ENCODE data around the gene MRPS27.
"Not testable (repeated sequence)": the region's sequence is repeated elsewhere in the genome, so short reads cannot be mapped to it uniquely, and the experiment has no call there.

MRPS27 gene

GRCh38 chr5:72197393-72197792 is 122.6 kb downstream of the MRPS27 start:
- no peak for DNase-seq

GRCh38 chr5:72195581-72195980 is 124.5 kb downstream of the MRPS27 start:
- DNase-seq = no peak

DNA sequence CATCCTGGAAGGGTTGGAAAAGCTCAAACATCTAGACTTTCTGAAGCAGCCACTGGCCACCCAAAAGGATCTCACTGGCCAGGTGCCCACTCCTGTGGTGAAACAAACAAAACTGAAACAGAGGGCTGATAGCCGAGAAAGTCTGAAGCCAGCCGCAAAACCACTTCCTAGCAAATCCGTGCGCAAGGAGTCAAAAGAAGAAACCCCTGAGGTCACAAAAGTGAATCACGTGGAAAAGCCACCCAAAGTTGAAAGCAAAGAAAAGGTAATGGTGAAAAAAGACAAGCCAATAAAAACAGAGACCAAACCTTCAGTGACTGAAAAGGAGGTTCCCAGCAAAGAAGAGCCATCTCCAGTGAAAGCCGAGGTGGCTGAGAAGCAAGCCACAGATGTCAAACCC is 125.2 kb downstream of the MRPS27 start:
- DNase-seq = no peak

- no peak for DNase-seq
Observed at GRCh38 chr5:72191404-72191803, 128.6 kb downstream of the MRPS27 start.

- no peak for DNase-seq
Observed at GRCh38 chr5:72189146-72189545, 130.9 kb downstream of the MRPS27 start.

GRCh38 chr5:72188166-72188565 is 131.9 kb downstream of the MRPS27 start:
- DNase-seq = no peak

GRCh38 chr5:72187388-72188075 is 132.5 kb downstream of the MRPS27 start:
- DNase-seq = no peak

DNA sequence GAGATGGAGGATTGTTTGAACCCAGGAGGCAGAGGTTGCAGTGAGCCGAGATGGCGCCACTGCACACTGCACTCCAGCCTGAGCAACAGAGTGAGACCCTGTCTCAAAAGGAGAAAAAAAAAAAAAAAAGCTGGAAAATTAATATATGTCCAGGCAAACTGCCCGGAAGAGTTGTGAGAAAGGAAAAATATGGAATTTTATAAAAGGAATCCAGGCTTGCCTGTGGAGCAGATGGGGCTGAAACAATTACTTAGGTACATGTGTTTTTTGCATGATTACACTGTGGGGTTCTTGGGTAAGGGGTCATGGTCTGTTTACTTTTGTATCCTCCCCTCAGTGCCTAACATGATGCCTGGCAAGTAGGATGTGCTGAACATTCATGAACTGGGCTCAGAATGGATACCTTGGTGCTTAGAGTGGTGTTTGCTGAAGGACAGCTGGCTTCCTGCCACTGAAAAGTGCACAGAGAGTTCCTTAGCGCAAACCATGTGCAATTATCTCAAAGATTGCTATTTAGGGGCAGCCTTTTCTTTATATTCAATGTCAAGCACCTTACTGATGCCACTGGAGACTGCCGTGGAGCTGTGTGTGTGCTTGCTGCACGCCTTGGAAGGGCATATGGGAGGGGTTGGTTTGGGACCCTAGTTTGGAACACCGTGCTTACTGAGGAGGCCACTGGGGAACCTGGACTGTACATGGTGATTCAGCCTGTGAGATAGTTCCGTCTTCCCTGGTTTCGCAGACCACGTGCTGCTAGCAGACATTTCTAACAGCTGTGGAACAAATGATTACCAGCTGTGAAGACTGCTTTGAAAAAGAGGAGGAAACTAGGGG is 134.3 kb downstream of the MRPS27 start:
- DNase-seq = no peak

- no peak for DNase-seq
Observed at GRCh38 chr5:72184408-72184807, 135.6 kb downstream of the MRPS27 start.

GRCh38 chr5:72183101-72183520 is 136.9 kb downstream of the MRPS27 start:
- no peak for DNase-seq

DNA sequence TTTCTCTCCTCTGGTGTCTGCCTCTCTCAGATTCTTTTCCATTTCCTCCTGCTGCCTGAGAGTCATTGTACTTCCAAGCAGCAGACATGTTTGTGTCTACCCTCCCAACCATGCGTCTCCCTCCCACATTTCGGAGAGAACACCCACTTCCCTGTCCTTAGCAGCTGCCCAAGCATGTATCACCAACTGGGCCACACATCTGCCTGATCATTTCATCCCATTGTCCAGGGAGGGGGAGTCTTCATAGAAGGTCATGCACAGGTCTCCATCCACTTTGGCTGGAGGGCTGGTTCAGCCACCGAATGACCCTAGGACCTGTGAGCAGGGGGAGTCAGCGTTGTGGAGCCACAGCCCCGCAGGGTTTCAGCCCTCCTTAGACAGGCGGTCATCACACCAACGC is 137.4 kb downstream of the MRPS27 start:
- DNase-seq = no peak

DNA sequence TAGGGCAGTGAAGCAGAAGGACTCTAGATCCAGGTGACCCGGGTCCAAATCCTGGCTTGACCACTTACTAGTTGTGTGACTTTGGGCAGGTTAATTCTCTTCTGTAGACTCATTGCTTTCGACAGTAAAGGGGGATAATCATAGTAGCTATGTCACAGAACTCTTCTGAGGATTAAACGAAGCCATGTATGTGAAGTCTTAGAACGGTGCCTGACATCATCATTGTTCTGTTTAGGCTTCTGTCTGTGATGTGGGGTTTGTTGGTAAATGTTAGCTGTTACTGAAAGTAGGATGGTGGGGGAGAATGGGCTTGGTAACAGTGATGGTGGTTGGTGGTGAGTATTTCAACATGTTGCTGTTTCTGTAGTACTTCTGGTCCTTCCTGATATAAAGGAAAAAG is 139.1 kb downstream of the MRPS27 start:
- no peak for DNase-seq

DNA sequence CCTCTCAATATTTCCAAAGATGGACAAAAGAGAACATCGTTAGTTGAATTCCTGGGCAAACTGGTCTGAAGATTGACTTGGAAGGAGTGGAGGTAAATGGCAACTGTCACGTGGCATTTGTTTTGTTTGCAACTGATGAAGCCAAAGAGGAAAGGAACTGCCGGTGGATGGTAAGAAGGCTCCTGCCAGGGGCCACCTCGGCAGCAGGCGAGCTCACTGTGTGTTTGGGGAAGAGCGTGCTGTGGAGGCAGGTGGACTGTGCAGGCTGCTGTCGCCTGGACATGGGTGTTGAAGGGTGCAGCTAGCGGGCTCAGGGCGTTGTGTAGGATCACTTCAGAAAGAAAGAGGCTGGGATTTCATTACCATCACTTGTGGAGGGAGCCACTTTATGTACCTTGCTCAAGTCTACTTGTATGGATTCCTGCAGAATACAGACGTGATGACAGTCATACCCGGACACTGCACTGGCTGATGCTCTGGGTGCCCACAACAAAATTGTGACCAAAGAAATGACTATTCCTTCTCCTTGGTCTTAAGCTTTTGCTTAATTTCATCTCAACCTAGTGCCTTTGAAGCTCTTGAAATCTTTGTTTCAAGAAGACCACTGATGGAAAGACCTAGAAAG is 140.1 kb downstream of the MRPS27 start:
- no peak for DNase-seq

- no peak for DNase-seq
Observed at GRCh38 chr5:72179028-72179815, 140.8 kb downstream of the MRPS27 start.

DNA sequence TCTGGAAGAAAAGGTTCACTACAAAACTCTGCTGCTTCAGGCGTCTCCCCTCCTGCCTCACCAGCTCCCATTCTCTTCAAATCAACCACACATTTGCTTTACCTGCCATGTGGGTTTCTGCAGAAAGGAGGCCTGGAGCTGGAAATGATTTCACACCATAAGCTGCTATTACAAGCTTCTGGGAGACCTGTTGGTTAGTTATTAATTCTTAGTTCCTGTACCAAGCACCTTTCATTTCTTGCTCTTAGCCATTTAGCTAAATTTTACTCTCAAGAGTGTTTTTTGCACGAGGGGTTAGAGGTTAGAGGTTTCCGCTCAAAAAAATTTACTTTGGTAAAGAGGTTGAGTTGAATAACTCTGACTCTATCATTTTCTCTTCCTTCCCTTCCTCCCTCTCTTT is 142.5 kb downstream of the MRPS27 start:
- no peak for DNase-seq

GRCh38 chr5:72172786-72173185 is 147.3 kb downstream of the MRPS27 start:
- DNase-seq = no peak

DNA sequence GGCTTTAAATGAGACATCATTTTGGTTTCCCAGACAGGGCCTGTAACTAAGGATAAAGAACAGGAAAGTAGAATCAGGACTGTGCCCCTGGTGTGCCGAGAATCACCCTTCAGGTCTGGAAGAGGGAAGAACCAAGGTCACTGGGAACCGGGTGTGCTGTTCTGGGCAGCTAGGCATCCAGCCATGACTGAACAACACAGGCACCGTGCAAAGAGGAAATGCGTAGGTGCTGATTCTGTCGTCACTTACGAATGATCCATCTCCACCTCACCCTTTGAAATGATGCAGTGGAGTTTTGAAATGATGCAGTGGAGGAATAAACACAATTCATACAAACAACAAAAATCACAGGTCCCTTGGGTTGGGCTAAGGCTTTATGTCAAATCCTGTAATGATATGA is 148.4 kb downstream of the MRPS27 start:
- no peak for DNase-seq

DNA sequence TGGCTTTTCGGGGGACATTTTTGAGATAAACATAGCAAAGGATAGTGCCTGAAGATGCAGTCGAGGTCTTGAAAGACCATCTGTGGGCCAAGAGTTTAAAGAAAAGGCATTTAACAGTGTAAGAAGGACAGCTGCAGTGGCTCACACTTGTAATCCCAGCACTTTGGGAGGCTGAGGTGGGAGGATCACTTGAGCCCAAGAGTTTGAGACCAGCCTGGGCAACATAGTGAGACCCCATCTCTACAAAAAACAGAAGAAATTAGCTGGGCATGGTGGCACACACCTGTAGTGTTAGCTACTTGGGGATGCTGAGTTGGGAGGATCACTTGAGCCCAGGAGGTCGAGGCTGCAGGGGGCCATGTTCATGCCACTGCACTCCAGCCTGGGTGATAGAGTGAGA is 148.9 kb downstream of the MRPS27 start:
- DNase-seq = not testable (repeated sequence)

DNA sequence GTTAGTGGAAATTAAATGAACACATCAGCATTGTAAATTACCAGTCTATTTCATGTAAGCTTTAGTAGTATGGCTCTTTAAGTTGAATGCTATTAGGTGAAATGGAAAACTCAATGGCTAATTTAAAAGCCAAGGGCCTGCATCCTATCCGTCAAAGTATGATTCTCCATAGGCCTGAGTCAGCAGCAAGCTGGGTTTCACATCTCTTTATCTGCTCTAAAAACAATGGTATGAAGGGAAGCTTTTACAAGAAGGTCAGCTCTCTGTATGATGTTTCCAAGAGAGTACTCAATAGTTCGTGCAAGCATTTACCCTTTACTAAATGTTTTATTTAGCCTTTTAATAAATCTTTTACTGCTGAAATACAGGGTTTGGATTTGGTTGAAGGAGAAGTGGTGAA is 149.9 kb downstream of the MRPS27 start:
- DNase-seq = no peak

Measured in NCI-H748 treated with DMSO at 0.1 percent for 48 hours (cell line).